ENCODE measurements around the gene CACUL1.
"Not testable (repeated sequence)": the region's sequence is repeated elsewhere in the genome, so short reads cannot be mapped to it uniquely, and the experiment has no call there.

Gene CACUL1

GRCh38 chr10:118687472-118687871 is 67.3 kb downstream of the CACUL1 start:
- DNase-seq (ENCODE audit: low spot score): no peak

- no peak for DNase-seq (ENCODE audit: low spot score)
Observed at GRCh38 chr10:118682533-118682932, 72.2 kb downstream of the CACUL1 start.

- DNase-seq (ENCODE audit: low spot score): no peak
Observed at GRCh38 chr10:118680197-118680596, 74.6 kb downstream of the CACUL1 start.

GRCh38 chr10:118674226-118674919 is 80.4 kb downstream of the CACUL1 start:
- DNase-seq (ENCODE audit: low spot score): no peak

GRCh38 chr10:118672766-118673715 is 81.7 kb downstream of the CACUL1 start:
- peak; percentile 90 for DNase-seq (ENCODE audit: low spot score)

- DNase-seq (ENCODE audit: low spot score): no peak
Observed at GRCh38 chr10:118672153-118672552, 82.6 kb downstream of the CACUL1 start.

- not testable (repeated sequence) for DNase-seq (ENCODE audit: low spot score)
Observed at GRCh38 chr10:118671221-118671620, 83.5 kb downstream of the CACUL1 start.

- DNase-seq (ENCODE audit: low spot score): peak; percentile 50
Observed at GRCh38 chr10:118670472-118671124, 84.2 kb downstream of the CACUL1 start.

- no peak for DNase-seq (ENCODE audit: low spot score)
Observed at GRCh38 chr10:118669835-118670234, 84.9 kb downstream of the CACUL1 start.

- peak; percentile 87 for DNase-seq (ENCODE audit: low spot score)
Observed at GRCh38 chr10:118669020-118669791, 85.6 kb downstream of the CACUL1 start.

- peak; percentile 71 for DNase-seq (ENCODE audit: low spot score)
Observed at GRCh38 chr10:118668228-118668952, 86.4 kb downstream of the CACUL1 start.

GRCh38 chr10:118667732-118668131 is 87.0 kb downstream of the CACUL1 start:
- no peak for DNase-seq (ENCODE audit: low spot score)

- no peak for DNase-seq (ENCODE audit: low spot score)
Observed at GRCh38 chr10:118666350-118666749, 88.4 kb downstream of the CACUL1 start.

GRCh38 chr10:118664321-118664720 is 90.4 kb downstream of the CACUL1 start:
- DNase-seq (ENCODE audit: low spot score): no peak

GRCh38 chr10:118663176-118663575 is 91.6 kb downstream of the CACUL1 start:
- no peak for DNase-seq (ENCODE audit: low spot score)

GRCh38 chr10:118662228-118663035 is 92.3 kb downstream of the CACUL1 start:
- no peak for DNase-seq (ENCODE audit: low spot score)

- no peak for DNase-seq (ENCODE audit: low spot score)
Observed at GRCh38 chr10:118658762-118659161, 96.0 kb downstream of the CACUL1 start.

- not testable (repeated sequence) for DNase-seq (ENCODE audit: low spot score)
Observed at GRCh38 chr10:118658168-118658567, 96.6 kb downstream of the CACUL1 start.

GRCh38 chr10:118645294-118645693 is 109.5 kb downstream of the CACUL1 start:
- DNase-seq (ENCODE audit: low spot score): not testable (repeated sequence)

GRCh38 chr10:118642228-118642627 is 112.5 kb downstream of the CACUL1 start:
- DNase-seq (ENCODE audit: low spot score): no peak
